CD4-positive, alpha-beta T cell treated with Interleukin-17A for 4 hours (primary cell): ENCODE data around the gene RARA.
"Not testable (repeated sequence)": the region's sequence is repeated elsewhere in the genome, so short reads cannot be mapped to it uniquely, and the experiment has no call there.

ENCODE experiments used
- DNase-seq: peaks from one replicate; pipeline ENCODE4 v3.0.0-alpha.2; 2020; ENCODE audit warnings: mixed read lengths

Gene RARA

GRCh38 chr17:40299159-40299757 is 9.7 kb upstream of the RARA start:
- not testable (repeated sequence) for DNase-seq

- no peak for DNase-seq
Observed at GRCh38 chr17:40301315-40301714, 7.7 kb upstream of the RARA start.

- DNase-seq = peak; percentile 71
Observed at GRCh38 chr17:40303009-40303657, 5.8 kb upstream of the RARA start.

GRCh38 chr17:40303708-40304551 is 5.0 kb upstream of the RARA start:
- DNase-seq = no peak

- DNase-seq = not testable (repeated sequence)
Observed at GRCh38 chr17:40304552-40304863, 4.5 kb upstream of the RARA start.

GRCh38 chr17:40304866-40305265 is 4.1 kb upstream of the RARA start:
- DNase-seq = not testable (repeated sequence)

- DNase-seq = no peak
Observed at GRCh38 chr17:40306395-40306794, 2.6 kb upstream of the RARA start.

GRCh38 chr17:40307001-40307730 is 1.8 kb upstream of the RARA start:
- no peak for DNase-seq

- DNase-seq = no peak
Observed at GRCh38 chr17:40307740-40308239, 1.2 kb upstream of the RARA start.

- DNase-seq = no peak
Observed at GRCh38 chr17:40309949-40310510, 1.1 kb downstream of the RARA start.

GRCh38 chr17:40310882-40311391 is 2.0 kb downstream of the RARA start:
- DNase-seq = no peak

GRCh38 chr17:40311575-40311974 is 2.6 kb downstream of the RARA start:
- no peak for DNase-seq

- no peak for DNase-seq
Observed at GRCh38 chr17:40312131-40312731, 3.3 kb downstream of the RARA start.

- DNase-seq = no peak
Observed at GRCh38 chr17:40312893-40313667, 4.1 kb downstream of the RARA start.

- no peak for DNase-seq
Observed at GRCh38 chr17:40313668-40314583, 4.9 kb downstream of the RARA start.

- peak; percentile 95 for DNase-seq
Observed at GRCh38 chr17:40314584-40314956, 5.6 kb downstream of the RARA start.

GRCh38 chr17:40315206-40315605 is 6.2 kb downstream of the RARA start:
- no peak for DNase-seq

GRCh38 chr17:40315678-40316570 is 6.9 kb downstream of the RARA start:
- DNase-seq = no peak
